Posterior vena cava (tissue), 2 donors: Measurements from ENCODE around the gene ERG28. TPM values are rescaled to one million over a fixed set of nuclear protein-coding genes. Genes with fewer than 3 reads are reported as not detected.

Experiments
- DNase-seq: peaks from one replicate; pipeline ENCODE4 v3.0.0-alpha.2; 2020; ENCODE audit warnings: low spot score
- intact Hi-C, 2 donors: fragments of 100-400 bp; cut with DNase I; formaldehyde crosslinking; loops; one replicate each; pipeline versions ENCODE4 v1.14.1 to v1.14.2; 2022 to 2023
- total RNA-seq, 2 donors: library from RNA; stranded (reverse); fragmentation: NEBNext Ultra II Directional; extraction: Animal tissue kit (Norgen Biotek cat#: 25700); gene quantifications; one replicate each; pipeline ENCODE4 v1.2.1, GENCODE V29; 2021
- donor health status: DM: yes; HTN: yes; CAD: no.
- donor health status: DM: yes; HTN: yes; CAD: no.

Gene ERG28
- total RNA-seq, 2 donors from 2014 or later = 6.7 to 9.4 TPM

DNA sequence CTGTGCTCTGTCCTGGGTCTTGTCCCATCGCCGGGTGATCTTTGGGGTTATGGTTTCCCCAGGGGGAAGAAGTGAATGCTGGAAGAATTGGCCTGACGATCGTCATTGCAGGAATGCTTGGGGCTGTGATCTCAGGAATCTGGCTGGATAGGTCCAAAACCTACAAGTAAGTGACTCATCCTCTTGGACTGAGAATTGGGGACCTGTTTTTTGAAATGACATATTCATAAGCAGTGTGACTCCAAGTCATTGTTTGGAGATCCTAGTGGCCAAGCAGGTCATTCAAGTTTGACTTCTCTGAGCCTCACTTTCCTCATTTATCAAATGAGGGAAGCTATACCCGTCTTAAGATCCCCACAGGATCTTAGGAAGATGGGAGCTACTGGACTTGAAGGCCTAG is 25.8 kb downstream of the ERG28 start:
- no peak for DNase-seq
- intact Hi-C loops = no loop called here

DNA sequence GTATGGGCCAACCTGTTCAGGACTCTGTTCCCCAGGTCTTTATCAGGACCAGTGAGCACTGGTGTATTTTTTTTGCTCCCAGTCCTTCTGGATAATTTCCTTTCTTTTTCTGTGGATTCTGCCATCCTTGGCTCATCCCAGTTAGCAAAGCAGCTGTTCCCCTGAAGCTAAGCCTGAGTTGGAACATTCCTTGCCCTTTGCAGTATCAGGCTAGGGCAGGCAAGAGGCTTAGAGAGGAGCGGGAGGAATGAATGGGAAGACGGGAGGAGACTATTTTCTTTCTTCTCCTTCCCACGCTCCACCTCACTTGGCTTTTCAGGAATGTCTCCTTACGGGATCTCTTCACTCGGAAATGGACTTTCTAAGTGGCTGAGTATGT is 29.2 kb downstream of the ERG28 start:
- DNase-seq = no peak
- intact Hi-C loops = no loop called here

DNA sequence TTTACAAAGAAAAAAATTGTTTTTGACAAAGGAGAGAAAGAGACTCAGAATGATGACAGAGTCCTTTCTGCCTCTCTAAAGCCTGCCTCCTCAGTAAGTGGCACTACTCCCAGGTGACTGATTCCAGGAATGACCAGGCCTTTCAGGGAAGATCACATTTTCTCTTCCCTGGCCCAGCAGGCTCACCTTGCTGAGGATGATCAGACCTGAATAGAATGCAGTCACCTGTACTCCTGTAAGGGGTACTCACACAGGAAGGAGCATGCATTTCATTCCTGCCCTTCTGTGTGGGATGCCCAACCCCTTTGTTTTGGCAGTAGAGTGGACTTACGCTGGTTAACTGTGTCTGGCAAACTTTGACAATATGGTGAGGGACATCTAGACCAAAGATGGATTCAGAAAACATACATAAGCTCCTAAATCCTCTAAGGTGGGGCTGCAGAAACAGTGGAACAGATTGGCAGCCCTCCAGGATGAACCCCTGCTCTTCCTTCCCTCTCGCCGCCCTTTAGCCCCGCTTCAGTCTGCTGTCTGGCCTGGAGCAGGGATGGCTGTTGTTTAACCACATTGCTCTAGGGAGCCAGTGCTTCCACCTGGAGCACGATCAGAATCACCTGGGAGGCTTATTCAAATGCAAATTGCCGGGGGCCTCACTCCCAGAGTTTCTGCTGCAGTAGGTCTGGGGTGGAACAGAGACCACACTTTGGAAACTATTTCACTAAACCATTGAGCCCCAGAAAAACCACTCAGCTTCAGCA is 29.8 kb downstream of the ERG28 start:
- DNase-seq = no peak
- intact Hi-C loops = no loop called here

DNA sequence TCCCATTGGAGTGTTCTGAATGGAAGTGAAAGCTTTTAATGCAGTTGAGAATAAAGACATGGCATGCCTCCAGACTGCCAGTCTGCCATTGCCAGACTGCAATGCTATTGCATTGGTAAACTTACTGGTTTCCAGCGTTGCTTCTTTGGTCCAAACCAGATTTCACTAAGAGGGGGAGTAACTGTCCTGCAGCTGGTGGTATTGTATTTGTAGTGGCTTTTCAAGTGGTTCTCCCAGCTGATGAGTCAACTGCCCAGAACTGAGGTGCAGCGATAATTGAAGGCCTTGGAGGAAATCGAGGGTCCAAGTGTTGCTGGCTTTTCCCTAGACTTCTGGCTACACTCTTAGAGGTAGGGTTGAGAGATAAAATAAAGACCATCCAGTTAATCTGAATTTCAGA is 31.9 kb downstream of the ERG28 start:
- no peak for DNase-seq
- intact Hi-C loops = no loop called here

DNA sequence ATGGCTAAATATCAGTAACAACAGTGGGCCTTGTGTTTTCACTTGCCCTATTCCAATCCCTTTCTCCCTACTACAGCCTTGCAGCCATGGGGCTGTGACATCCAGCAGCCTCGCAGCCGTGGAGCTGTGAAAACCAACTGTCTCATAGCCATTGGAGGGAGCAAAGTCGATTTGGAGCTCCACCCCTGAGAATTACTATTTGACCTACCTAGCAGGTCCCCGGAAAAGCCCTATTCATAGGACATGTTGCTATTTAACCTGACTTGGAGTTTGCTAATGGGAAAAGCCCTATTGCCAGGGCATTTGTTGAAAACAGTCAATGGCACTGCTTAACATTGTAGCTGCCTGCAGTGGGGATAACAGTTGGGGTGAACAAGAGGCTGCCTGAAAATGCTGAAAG is 33.3 kb downstream of the ERG28 start:
- no peak for DNase-seq
- intact Hi-C loops = no loop called here

DNA sequence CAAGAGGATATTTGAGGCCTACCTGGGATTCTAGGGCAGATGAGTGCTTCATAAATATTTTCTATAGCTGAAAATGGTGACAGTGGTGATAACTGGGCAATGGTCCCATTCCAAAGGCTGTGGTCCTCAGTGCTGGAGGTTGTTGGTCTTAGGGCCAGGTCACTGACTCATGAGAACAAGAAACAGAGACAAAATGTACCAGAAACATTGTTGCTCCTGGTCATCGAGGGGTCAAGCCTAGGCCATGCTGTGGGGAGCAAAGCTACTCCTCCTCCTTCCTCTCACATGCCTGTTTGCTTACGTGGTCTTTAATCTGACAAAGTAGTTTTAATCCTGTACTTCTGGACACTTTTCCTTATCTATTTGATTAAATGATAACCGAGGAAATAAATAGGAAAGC is 33.8 kb downstream of the ERG28 start:
- intact Hi-C loops = no loop called here

DNA sequence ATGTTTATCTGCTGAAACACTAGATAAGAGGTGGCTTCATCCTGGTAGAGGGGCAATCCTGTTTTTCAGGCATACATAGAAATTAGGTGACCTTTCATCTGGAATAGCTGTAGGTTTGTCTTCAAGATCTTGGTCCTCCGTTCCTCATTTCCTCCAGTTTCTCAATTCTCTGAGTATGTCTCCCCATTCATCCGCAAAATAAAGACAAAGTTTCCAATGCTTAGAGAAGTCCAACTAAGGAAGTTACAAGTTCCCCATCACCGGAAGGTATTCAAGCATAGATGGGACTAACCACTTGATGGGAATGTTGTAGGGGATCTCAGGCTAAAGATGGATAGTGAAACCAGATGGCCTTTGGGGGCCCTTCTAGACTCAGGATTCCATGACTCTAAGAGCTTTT is 34.3 kb downstream of the ERG28 start:
- no peak for DNase-seq
- intact Hi-C loops = no loop called here

More for the DNA sequence above, 33.8 kb downstream of the ERG28 start:
- no peak for DNase-seq

DNA sequence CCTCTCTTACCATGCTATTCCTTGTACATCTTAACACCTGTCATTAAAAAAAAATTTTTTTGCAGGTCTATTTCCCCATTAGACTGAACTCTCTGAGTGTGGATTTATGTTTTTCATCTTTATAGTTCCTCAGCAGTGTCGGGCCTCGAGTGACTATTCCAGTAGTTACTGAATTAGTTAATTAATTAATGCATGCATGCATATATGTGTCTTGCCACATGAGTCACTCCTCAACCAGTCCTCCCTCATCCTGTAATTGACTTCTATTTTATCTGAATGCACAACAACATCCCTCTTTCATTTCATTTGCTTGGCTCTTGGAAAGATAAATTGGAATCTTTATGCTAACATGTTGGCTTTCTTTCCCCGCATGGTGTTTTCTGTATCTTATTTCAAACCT is 35.6 kb downstream of the ERG28 start:
- no peak for DNase-seq
- intact Hi-C loops = no loop called here

DNA sequence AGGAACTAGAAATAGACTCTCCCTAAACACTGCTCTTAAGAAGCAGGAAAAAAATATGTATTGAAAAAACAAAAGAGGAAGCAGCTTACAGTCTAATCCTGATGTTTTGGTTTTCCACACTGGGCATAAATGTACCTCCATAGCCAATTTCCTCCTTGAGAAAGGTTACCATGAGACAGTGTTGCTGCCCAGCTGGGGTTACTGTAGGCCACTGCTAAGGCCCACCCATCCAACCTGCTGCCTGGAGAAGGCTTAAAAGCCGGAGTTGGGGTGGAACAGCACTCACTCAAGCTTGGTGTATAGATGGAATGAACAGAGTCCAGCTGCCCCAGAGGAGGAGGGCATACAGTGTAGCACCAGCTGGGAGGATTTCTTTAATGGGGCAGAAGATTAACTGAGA is 41.1 kb downstream of the ERG28 start:
- intact Hi-C loops = no loop called here
- no peak for DNase-seq

DNA sequence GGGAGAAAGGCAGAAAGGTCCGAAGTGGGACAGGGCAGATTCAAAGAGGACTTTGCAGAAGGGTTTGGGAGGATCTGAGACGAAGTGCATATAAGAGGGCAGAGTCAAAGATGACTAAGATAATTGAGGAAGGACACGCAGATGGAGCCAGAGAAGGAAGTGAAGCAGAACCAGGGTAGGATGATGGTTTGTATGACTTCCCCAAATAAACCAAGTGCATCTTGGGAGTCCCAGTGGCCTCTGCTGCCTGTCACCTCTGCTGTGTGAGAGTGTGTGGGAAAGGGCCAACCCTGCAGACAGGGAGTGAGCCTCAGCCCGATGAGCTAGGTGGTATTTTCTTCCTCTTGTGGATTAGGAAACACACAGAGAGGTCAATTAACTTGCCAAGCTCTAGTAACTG is 45.5 kb downstream of the ERG28 start:
- intact Hi-C loops = no loop called here
- DNase-seq = no peak

DNA sequence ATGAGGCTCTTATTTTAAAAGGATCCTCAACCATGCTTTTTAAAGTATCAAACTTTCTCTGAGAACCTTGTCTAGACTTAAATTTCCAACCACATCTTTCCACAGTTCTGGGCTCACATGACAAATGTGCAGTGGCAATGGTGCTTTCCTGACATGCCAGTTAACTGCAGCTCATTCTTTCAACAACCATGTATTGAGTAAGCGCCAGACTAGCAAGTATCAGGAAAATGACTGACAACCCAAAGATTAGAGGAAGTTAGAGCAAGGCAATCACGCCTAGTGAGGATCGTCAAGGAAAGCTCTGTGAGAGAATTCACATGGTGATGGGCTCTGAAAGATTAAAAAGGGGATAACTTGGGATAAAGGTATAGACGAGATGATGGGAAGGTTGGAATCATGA is 46.5 kb downstream of the ERG28 start:
- intact Hi-C loops = no loop called here
- DNase-seq = no peak

DNA sequence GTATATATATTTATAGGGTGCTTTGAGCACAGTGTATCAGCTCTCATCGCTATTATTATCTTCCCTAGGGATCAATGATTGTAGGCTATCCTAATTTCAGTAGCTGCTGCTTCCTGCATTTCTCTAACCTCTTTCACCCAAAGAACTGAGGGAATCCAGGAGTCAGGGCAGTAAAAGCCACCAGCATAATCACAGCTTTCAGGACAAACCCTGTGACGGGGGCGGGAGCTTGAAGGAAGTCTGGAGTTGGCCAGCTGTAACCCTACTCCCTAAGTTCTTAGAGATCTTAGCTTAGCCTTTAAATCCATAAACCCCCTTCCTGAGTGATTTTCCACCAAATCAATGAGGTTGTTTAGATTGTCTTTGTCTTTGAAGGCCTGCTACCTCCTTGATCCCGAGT is 48.5 kb downstream of the ERG28 start:
- intact Hi-C loops = no loop called here
- no peak for DNase-seq

DNA sequence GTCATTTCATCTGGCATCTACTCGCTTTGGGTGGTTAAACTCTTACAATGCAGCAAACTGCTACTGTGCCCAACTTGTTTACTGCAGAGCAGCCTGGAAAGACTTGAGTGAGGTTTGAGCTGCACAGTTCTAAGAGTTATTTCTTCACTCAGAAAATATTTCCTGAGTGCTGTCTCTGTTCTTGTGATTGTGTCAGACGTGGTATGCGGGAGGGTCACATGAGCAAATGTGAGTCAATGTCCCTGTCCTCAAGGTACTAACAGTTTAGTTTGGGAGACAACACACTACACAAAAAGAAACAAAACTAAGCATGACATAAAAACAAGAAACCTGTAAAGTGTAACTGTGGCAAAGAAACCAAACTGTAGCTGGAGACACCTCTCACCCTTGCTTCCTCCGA is 49.8 kb downstream of the ERG28 start:
- no peak for DNase-seq
- intact Hi-C loops = no loop called here

DNA sequence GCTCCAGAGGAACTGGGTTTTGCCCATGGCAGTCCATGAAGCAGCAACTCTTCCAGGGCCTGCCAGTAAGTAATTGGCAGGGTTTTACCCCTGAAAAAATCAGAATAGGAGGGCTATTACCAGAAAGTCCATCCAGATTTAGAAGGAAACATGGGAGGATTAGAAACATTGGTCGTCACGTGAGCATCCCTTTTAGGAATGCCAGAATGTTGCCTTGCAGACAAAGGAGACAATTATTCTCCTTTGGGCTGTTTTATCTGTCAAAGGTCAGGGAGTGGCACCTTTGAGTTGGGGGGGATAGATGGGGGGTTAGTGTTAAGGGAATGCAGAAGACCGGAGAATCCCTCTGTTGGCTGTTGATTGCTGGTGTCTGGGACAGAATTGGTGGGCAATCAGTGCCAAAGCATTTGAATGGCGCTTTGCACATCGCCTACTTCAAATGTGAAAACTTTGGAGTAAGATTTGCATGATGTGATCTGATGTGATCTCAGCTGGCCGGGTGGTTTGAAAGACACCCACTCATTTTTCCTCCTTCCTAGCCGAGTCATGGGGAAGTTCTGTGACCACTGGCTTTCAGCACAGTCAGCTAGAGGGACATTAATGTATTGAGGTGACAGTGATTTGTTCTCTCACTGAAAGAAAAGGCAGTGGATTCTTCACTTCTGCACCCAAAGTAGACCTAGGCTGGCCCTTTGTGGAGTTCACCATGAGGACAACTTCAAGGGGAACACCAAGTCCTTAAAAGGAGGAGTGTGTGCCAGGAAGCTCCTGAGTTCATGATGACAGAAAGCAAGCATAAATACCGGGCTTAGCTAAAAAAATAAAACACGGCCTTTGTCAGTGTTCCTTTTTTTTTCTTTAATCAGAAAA is 50.8 kb downstream of the ERG28 start:
- intact Hi-C loops = no loop called here
- no peak for DNase-seq

DNA sequence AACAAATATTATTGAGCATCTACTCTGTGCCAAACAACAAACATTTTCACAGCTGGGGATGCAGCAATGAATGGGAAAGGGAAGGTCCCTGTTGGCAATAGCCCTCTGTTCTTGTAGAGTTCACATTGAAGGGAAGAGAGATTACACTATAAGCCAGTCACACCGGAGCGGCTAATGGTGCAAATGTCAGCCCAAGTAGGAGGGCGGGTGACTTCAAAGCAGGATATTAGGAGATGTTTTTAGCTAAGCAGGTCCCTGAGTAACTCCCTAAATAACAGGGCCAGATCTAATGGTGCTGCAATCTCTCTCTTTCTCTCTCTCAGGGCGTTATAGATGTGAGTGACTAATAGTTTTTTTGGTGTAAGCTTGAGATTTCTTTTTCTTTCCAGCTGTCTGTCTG is 51.6 kb downstream of the ERG28 start:
- intact Hi-C loops = no loop called here
- no peak for DNase-seq

DNA sequence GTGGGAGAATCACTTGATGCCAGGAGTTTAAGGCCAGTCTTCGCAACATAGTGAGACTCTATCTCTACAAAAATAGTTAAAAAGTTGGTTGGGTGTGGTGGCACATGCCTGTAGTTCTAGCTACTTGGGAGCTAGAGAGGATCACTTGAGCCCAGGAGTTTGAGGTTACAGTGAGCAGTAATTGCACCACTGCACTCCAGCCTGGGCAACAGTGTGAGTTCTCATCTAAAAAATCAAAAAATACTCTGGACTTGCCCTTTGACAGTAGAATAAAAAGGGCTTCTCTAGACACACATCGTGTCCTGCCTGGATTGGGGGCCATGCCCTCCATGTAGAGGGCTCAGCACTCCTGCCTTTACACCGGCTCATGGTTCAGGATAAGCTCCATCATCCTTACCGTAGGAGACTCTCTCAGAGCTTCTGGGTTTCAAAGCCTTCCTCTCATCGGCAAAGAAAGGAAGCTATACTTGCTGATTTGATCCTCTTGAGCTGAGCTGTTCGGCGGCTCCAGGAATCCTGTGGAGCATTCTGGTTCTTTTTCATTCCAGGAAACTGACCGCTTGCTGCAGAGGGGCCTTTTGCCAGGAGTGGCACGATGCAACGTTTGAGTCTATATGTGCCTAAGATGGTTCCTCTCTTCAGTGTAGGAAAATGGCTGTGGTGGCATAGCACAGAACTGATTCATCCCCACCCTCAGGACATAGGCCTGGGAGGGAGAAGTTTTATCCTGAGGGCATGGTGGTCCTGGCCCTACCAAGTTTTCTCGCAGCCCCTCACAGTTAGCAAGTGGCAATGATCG is 52.6 kb downstream of the ERG28 start:
- intact Hi-C loops = no loop called here
- DNase-seq = no peak

DNA sequence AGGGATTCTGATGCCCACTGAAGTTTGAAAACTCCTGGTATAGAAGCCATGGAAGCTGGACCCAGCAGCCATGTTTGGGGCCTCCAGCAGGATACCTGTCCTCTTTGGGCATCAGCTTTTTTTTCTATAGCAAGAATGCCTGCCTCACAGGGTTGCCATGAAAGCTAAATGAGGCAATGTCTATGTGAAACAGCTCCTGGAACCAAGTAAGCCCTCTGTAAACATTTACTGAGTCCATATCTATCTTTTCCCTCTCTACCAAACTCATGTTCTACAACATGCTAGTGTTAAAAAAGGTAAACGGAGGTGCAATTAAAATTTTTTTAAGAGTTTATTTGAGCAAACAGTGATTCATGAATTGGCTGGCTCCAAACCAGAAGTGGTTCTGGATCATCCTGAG is 53.6 kb downstream of the ERG28 start:
- DNase-seq = no peak
- intact Hi-C loops = no loop called here

DNA sequence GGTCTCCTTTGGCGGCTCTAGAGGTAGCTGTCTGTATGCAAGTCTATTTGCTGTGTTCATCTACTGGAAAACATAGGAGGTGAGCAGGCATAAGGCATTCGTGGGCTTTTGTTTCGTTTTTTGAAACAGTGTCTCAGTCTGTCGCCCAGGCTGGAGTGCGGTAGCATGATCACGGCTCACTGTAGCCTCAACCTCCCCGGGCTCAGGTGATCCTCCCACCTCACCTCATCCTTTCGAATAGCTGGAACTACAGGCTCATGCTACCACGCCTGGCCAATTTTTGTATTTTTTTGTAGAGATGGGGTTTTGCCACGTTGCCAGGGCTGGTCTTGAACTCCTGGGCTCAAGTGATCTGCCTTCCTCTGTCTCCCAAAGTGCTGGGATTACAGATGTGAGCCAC is 54.8 kb downstream of the ERG28 start:
- DNase-seq = no peak
- intact Hi-C loops = no loop called here

DNA sequence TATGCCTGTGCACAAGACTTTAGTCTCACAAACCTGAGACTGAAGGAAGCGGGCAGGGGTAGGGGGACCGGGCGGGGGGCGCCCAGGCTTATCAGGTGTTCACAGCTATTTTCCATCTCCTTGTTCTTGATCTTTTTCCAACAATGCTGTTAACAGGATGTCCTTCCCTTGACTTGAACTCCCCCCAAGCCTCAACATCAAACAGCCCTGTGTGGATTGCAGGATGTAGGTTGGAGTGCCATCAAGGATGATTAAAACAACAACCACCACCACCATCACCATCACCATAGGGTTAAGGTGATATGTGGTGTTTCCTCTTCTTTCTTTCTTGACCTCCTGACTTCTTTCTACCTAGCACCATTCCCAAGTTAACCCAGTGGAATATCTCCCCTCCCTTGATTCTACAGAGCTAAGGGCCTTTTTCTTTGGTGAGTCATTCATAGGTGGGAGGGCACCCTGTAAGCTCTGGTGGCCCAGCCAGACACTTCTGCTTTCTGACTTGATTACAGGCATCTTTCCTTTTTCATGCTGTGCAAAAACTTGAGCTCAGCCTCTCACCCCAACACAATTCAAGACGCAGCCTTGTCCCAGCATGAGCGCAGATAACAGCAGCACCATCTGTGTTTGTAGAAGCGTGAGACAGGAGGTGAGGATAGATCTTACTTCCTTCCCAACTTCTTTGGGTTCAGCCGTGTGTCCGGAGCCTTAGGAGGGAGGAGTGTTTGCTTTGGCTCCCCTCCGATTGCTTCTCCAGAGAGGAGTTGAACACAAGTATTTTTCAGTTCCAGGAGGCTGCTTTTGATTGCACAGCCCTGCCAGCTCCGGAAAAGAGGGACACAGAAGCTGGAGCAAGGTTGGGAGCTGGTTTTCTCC is 55.5 kb downstream of the ERG28 start:
- intact Hi-C loops = no loop called here
- no peak for DNase-seq
